PC-3 (cell line): ENCODE data around the gene ATP6V1G3.

Source experiments
- CTCF ChIP-seq: fragments of 300-600 bp; sonication (generic); conservative IDR thresholded peaks from 2 replicates; pipeline ENCODE4 v1.5.1; 2017; ENCODE audit warnings: antibody characterized with exemption, low read depth, mild to moderate bottlenecking, low read length
- EZH2 ChIP-seq: fragments of 300-600 bp; sonication (generic); IDR thresholded peaks from one replicate; pipeline ENCODE4 v1.6.1; 2017; ENCODE audit warnings: antibody characterized with exemption, mild to moderate bottlenecking, low read length; ENCODE audit not compliant: unreplicated experiment
- EZH2phosphoT487 ChIP-seq: fragments of 300-600 bp; sonication (generic); IDR thresholded peaks from 2 replicates; pipeline ENCODE4 v1.6.1; 2018; ENCODE audit warnings: mild to moderate bottlenecking, antibody characterized with exemption, low read length, borderline replicate concordance

DNA sequence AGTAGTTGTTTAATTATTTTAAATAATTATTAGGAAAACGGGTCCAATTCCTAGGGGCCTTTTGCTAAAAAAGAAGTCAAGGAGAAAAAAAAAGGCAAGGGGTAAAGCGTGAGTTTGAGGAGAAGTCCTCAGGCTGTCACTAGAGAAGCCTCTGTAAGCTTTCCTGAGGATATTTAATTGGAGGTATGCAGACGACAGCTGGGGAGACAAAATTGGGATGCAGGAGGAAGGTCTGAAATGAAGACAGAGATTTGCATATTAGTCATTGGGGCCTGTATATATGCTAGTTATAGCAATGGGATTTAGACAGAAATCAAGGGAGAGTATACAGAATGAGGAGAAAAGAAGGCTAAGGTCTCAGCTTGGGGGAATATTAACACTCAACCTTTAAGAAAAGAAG is 8.6 kb downstream of the ATP6V1G3 start:
- no peak for TF ChIP-seq EZH2phosphoT487
- TF ChIP-seq CTCF, result no peak
- no peak for TF ChIP-seq EZH2
